Mesenchymal stem cell (in vitro differentiated cells and primary cell): Measurements from ENCODE around the gene SERPINI1.

ENCODE experiments used
- DNase-seq: peaks from one replicate; pipeline ENCODE4 v3.0.0-alpha.2; 2013
- H2AFZ ChIP-seq: one replicate; pipeline ENCODE4 v1.6.1; 2013; ENCODE audit warnings: low read depth, mild to moderate bottlenecking, control low read depth, inconsistent platforms, low read length, moderate library complexity
- H2AK5ac ChIP-seq: 2 replicates; pipeline ENCODE4 v1.6.1; 2013; ENCODE audit warnings: low read length, moderate library complexity, mild to moderate bottlenecking, inconsistent platforms; ENCODE audit not compliant: severe bottlenecking
- H2BK120ac ChIP-seq: one replicate; pipeline ENCODE4 v1.6.1; 2013; ENCODE audit warnings: low read depth, mild to moderate bottlenecking, inconsistent platforms, low read length, moderate library complexity
- H2BK12ac ChIP-seq, 2 experiments: one replicate each; pipeline ENCODE4 v1.6.1; 2013; ENCODE audit warnings: inconsistent platforms in 2 of 2, low read length in 2 of 2, mild to moderate bottlenecking in 2 of 2, moderate library complexity in 2 of 2, control low read depth in 1 of 2
- H2BK15ac ChIP-seq: one replicate; pipeline ENCODE4 v1.6.1; 2013; ENCODE audit warnings: mild to moderate bottlenecking, low read depth, inconsistent platforms; ENCODE audit not compliant: poor library complexity, severe bottlenecking
- H2BK5ac ChIP-seq: 2 replicates; pipeline ENCODE4 v1.6.1; 2013; ENCODE audit warnings: low read depth, mild to moderate bottlenecking, low read length, control low read depth, inconsistent platforms; ENCODE audit not compliant: poor library complexity, severe bottlenecking
- H3K14ac ChIP-seq, 2 experiments: one replicate each; pipeline ENCODE4 v1.6.1; 2013; ENCODE audit warnings: inconsistent platforms in 2 of 2, low read length in 2 of 2, control low read depth in 1 of 2, mild to moderate bottlenecking in 1 of 2, moderate library complexity in 1 of 2
- H3K18ac ChIP-seq, 2 experiments: one replicate each; pipeline ENCODE4 v1.6.1; 2013; ENCODE audit warnings: inconsistent platforms in 2 of 2, low read length in 2 of 2, control low read depth in 1 of 2, low read depth in 1 of 2, mild to moderate bottlenecking in 1 of 2
- H3K23ac ChIP-seq, 2 experiments: one replicate each; pipeline ENCODE4 v1.6.1; 2013; ENCODE audit warnings: inconsistent platforms in 2 of 2, low read length in 2 of 2, mild to moderate bottlenecking in 2 of 2, moderate library complexity in 2 of 2, control low read depth in 1 of 2
- H3K27ac ChIP-seq: 2 replicates; pipeline ENCODE4 v1.5.1; 2013; ENCODE audit warnings: mild to moderate bottlenecking, moderate library complexity, low read length, control low read depth, inconsistent platforms; ENCODE audit not compliant: poor library complexity, severe bottlenecking
- H3K27me3 ChIP-seq, 2 experiments: 2 replicates each; pipeline versions ENCODE4 v1.6.1 to v1.7.0; 2013; ENCODE audit warnings: low read length in 2 of 2, mild to moderate bottlenecking in 2 of 2, moderate library complexity in 2 of 2, control low read depth in 1 of 2, inconsistent platforms in 1 of 2; ENCODE audit not compliant: control insufficient read depth in 1 of 2, insufficient read depth in 1 of 2
- H3K36me3 ChIP-seq, 2 experiments: 2 replicates each; pipeline versions ENCODE4 v1.6.1 to v1.7.0; 2013; ENCODE audit warnings: low read length in 2 of 2, control low read depth in 1 of 2, inconsistent platforms in 1 of 2, low read depth in 1 of 2, mild to moderate bottlenecking in 1 of 2; ENCODE audit not compliant: insufficient read depth in 2 of 2, control insufficient read depth in 1 of 2
- H3K4ac ChIP-seq, 2 experiments: one replicate each; pipeline ENCODE4 v1.6.1; 2013; ENCODE audit warnings: inconsistent platforms in 2 of 2, low read length in 2 of 2, mild to moderate bottlenecking in 2 of 2, moderate library complexity in 2 of 2, control low read depth in 1 of 2, low read depth in 1 of 2
- H3K4me1 ChIP-seq: 2 replicates; pipeline ENCODE4 v1.6.1; 2013; ENCODE audit warnings: low read depth, low read length, control low read depth; ENCODE audit not compliant: control insufficient read depth, insufficient read depth
- H3K4me2 ChIP-seq: 2 replicates; pipeline ENCODE4 v1.6.1; 2013; ENCODE audit warnings: low read length, mild to moderate bottlenecking, inconsistent platforms; ENCODE audit not compliant: poor library complexity, severe bottlenecking
- H3K4me3 ChIP-seq, 2 experiments: 2 replicates each; pipeline versions ENCODE4 v1.5.1 to v1.7.0; 2013; ENCODE audit warnings: low read length in 2 of 2, mild to moderate bottlenecking in 2 of 2, control low read depth in 1 of 2, low read depth in 1 of 2; ENCODE audit not compliant: insufficient read depth in 1 of 2
- H3K79me1 ChIP-seq: replicated peaks from 2 replicates; pipeline ENCODE4 v1.6.1; 2013; ENCODE audit warnings: mild to moderate bottlenecking, control low read depth, low read length, inconsistent platforms; ENCODE audit not compliant: poor library complexity, severe bottlenecking
- H3K9ac ChIP-seq: 2 replicates; pipeline ENCODE4 v1.7.0; 2013; ENCODE audit warnings: mild to moderate bottlenecking, low read length, moderate library complexity
- H3K9me3 ChIP-seq: 2 replicates; pipeline ENCODE4 v1.7.0; 2013; ENCODE audit warnings: mild to moderate bottlenecking, low read length; ENCODE audit not compliant: control insufficient read depth
- H4K8ac ChIP-seq: one replicate; pipeline ENCODE4 v1.6.1; 2013; ENCODE audit warnings: inconsistent platforms, mild to moderate bottlenecking, low read length, moderate library complexity
- H4K91ac ChIP-seq: one replicate; pipeline ENCODE4 v1.6.1; 2013; ENCODE audit warnings: mild to moderate bottlenecking, low read length, inconsistent platforms
- WGBS: methylation state at CpG from one replicate; pipeline ENCODE4 v1.1.7; 2013; ENCODE audit warnings: mixed read lengths; 5-methylcytosine and 5-hydroxymethylcytosine counted together

SERPINI1 gene

GRCh38 chr3:167840247-167840646, 104.7 kb downstream of the SERPINI1 start:
- DNase-seq, result no peak
- no peak overlapping the region for H3K23ac ChIP-seq
- no peak overlapping the region for H3K4ac ChIP-seq
- no peaks in the 10 kb centered on the region for H3K36me3 ChIP-seq
- no peaks in the 10 kb centered on the region for H3K27me3 ChIP-seq
- no peak overlapping the region for H2AK5ac ChIP-seq
- H3K14ac ChIP-seq, result no peak overlapping the region
- H4K91ac ChIP-seq, result no peak overlapping the region
- H3K9ac ChIP-seq, result no peak overlapping the region
- H3K79me1 ChIP-seq, result no peaks in the 10 kb centered on the region
- no peak overlapping the region for H2BK12ac ChIP-seq
- no peak overlapping the region for H2BK5ac ChIP-seq
- H2AFZ ChIP-seq, result no peak overlapping the region
- H4K8ac ChIP-seq, result no peak overlapping the region
- WGBS, result 55% methylated on average over 2 of the region's 3 CpGs
- no peak overlapping the region for H3K4me2 ChIP-seq
- no peak overlapping the region for H3K27ac ChIP-seq
- H3K4me1 ChIP-seq, result no peaks in the 10 kb centered on the region
- no peak overlapping the region for H3K4me3 ChIP-seq
- no peaks in the 10 kb centered on the region for H3K9me3 ChIP-seq
- no peak overlapping the region for H2BK120ac ChIP-seq
- H2BK15ac ChIP-seq, result no peak overlapping the region
- H3K18ac ChIP-seq, result peak overlapping the region in 1 of 2 experiments; percentile 16

- Histone ChIP-seq H3K27me3 (no peaks in the 10 kb centered on the region), H2AFZ (no peak overlapping the region)
- 98% methylated on average over 1 of the region's 1 CpG for WGBS
Measured at GRCh38 chr3:167843481-167843880, 108.0 kb downstream of the SERPINI1 start.

GRCh38 chr3:167843886-167844285, 108.4 kb downstream of the SERPINI1 start:
- no peak overlapping the region for H2AK5ac ChIP-seq
- H2BK15ac ChIP-seq, result no peak overlapping the region
- no peak overlapping the region for H3K14ac ChIP-seq
- DNase-seq, result no peak
- H2AFZ ChIP-seq, result no peak overlapping the region
- 92% methylated on average over 1 of the region's 2 CpGs for WGBS
- no peak overlapping the region for H4K8ac ChIP-seq
- no peak overlapping the region for H3K4me3 ChIP-seq
- no peak overlapping the region for H2BK5ac ChIP-seq
- no peak overlapping the region for H2BK12ac ChIP-seq
- no peak overlapping the region for H4K91ac ChIP-seq
- no peaks in the 10 kb centered on the region for H3K4me1 ChIP-seq
- no peak overlapping the region for H3K27ac ChIP-seq
- H3K4ac ChIP-seq, result no peak overlapping the region
- no peak overlapping the region for H3K18ac ChIP-seq
- no peaks in the 10 kb centered on the region for H3K79me1 ChIP-seq
- no peaks in the 10 kb centered on the region for H3K36me3 ChIP-seq
- H2BK120ac ChIP-seq, result no peak overlapping the region
- no peaks in the 10 kb centered on the region for H3K27me3 ChIP-seq
- H3K4me2 ChIP-seq, result no peak overlapping the region
- no peak overlapping the region for H3K23ac ChIP-seq
- no peak overlapping the region for H3K9ac ChIP-seq
- no peaks in the 10 kb centered on the region for H3K9me3 ChIP-seq

More at GRCh38 chr3:167843481-167843880, 108.0 kb downstream of the SERPINI1 start:
- no peak overlapping the region for H3K4me3 ChIP-seq
- H3K79me1 ChIP-seq, result no peaks in the 10 kb centered on the region
- H3K9ac ChIP-seq, result no peak overlapping the region
- no peaks in the 10 kb centered on the region for H3K4me1 ChIP-seq
- H2BK15ac ChIP-seq, result no peak overlapping the region
- no peak overlapping the region for H2BK120ac ChIP-seq
- no peak for DNase-seq
- H4K91ac ChIP-seq, result no peak overlapping the region
- no peak overlapping the region for H3K18ac ChIP-seq
- no peak overlapping the region for H2BK12ac ChIP-seq
- no peak overlapping the region for H3K23ac ChIP-seq
- H3K27ac ChIP-seq, result no peak overlapping the region
- no peak overlapping the region for H2BK5ac ChIP-seq
- H2AK5ac ChIP-seq, result no peak overlapping the region
- no peaks in the 10 kb centered on the region for H3K9me3 ChIP-seq
- no peak overlapping the region for H3K4me2 ChIP-seq
- H3K14ac ChIP-seq, result no peak overlapping the region
- H4K8ac ChIP-seq, result no peak overlapping the region
- H3K36me3 ChIP-seq, result no peaks in the 10 kb centered on the region
- H3K4ac ChIP-seq, result no peak overlapping the region

- Histone ChIP-seq H2BK120ac (no peak overlapping the region), H2BK12ac (no peak overlapping the region), H3K14ac (no peak overlapping the region), H3K9ac (no peak overlapping the region), H2BK15ac (no peak overlapping the region), H4K91ac (no peak overlapping the region), H2AK5ac (no peak overlapping the region), H2BK5ac (no peak overlapping the region), H3K23ac (no peak overlapping the region), H3K79me1 (no peaks in the 10 kb centered on the region), H3K4me2 (no peak overlapping the region), H3K27me3 (no peaks in the 10 kb centered on the region), H3K4ac (no peak overlapping the region), H2AFZ (no peak overlapping the region), H3K36me3 (no peaks in the 10 kb centered on the region), H3K4me3 (no peak overlapping the region), H3K9me3 (no peaks in the 10 kb centered on the region), H4K8ac (no peak overlapping the region), H3K4me1 (no peaks in the 10 kb centered on the region), H3K27ac (no peak overlapping the region), H3K18ac (no peak overlapping the region)
- DNase-seq, result no peak
Measured at GRCh38 chr3:167844528-167844927, 109.0 kb downstream of the SERPINI1 start.
